GM12865 (cell line): ENCODE measurements around the gene GALNT10.

Source experiments
- DNase-seq: peaks from one replicate; pipeline ENCODE4 v3.0.0; 2010; ENCODE audit warnings: low read depth
- H3K4me3 ChIP-seq: 2 replicates; pipeline ENCODE4 v1.5.1; 2011; ENCODE audit warnings: mild to moderate bottlenecking, low read depth, low read length, control low read depth
- TF ChIP-seq, protein P1 (sequence below): IDR thresholded peaks from 2 replicates; pipeline ENCODE4 v1.5.1; 2011; ENCODE audit warnings: low read length, control low read depth, low read depth, inconsistent platforms; ENCODE audit not compliant: insufficient read depth; ENCODE audit errors: missing control alignments

Gene GALNT10

DNA sequence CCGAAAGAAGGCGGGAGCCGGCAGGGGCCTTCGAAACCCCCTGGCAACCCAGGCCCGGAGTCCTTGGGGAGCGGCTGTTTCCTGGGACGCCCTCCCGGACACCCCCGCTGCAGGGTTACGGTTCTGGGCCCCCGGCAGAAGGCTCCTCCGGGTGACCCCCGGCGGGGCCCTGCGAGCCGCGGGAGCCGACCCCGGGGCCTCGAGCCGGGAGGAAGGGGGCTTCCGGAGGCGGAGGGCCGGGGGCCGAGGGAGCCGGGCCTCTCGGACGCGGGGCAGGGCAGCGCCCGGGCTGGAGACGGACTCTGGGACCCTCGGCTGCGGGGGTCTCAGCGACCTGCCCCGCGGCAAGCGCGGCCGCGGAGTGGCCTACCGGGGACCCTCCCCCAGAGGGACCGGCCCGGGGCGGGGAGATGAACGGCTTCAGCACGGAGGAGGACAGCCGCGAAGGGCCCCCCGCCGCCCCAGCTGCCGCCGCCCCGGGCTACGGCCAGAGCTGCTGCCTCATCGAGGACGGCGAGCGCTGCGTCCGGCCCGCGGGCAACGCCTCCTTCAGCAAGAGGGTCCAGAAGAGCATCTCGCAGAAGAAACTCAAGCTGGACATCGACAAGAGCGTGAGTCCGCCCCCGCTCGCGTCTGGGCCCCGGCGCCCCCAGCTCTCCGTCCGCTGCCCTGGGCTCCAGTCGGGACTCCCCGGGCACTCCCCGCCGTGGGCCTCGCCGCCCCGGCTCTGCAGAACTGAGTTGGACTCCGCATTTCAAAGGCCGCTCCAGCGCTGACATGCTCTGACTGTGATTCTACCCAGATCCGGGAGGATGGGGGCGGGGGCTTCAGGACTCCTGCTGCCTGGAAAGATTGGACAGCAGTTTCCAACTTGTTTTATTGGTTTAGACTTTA lies 255.9 kb downstream of the GALNT10 start:
- peak; percentile 50 for DNase-seq
- TF ChIP-seq, protein P1, sequence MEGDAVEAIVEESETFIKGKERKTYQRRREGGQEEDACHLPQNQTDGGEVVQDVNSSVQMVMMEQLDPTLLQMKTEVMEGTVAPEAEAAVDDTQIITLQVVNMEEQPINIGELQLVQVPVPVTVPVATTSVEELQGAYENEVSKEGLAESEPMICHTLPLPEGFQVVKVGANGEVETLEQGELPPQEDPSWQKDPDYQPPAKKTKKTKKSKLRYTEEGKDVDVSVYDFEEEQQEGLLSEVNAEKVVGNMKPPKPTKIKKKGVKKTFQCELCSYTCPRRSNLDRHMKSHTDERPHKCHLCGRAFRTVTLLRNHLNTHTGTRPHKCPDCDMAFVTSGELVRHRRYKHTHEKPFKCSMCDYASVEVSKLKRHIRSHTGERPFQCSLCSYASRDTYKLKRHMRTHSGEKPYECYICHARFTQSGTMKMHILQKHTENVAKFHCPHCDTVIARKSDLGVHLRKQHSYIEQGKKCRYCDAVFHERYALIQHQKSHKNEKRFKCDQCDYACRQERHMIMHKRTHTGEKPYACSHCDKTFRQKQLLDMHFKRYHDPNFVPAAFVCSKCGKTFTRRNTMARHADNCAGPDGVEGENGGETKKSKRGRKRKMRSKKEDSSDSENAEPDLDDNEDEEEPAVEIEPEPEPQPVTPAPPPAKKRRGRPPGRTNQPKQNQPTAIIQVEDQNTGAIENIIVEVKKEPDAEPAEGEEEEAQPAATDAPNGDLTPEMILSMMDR: no peak

DNA sequence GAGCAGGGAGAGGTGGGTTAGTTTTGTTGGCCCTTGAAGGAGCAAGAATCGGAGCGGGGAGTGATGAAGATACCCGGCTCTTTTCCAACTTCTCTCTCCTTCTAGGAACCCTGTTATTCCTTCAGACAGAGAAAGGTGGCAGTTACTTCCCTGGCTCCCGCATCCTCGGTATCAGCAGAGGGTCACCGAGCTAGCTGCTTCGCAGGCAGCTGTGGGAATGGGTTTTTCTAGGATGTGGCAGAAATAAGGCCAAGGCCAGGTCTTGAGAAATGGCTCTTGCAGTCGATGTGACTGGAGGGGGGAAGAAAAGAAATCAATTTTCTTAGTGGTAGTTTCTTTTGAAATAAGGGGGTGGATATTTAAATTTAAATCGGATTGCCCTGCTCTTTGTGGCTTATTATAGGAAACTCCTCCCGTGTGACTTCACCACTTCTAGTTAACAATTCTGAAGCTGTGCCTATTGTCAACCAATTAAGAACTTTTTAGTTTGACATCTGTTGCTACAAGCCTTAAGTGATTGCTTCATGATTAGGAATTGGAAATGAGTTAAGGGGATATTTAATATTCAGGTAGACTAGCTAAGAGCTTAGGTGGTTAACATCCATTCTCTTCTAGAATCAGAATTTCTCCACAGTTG lies 256.7 kb downstream of the GALNT10 start:
- peak overlapping the region; percentile 90 for H3K4me3 ChIP-seq
- TF ChIP-seq, protein P1: no peak
- DNase-seq: no peak

More for the DNA sequence above, 255.9 kb downstream of the GALNT10 start:
- peak overlapping the region; percentile 90 for H3K4me3 ChIP-seq

DNA sequence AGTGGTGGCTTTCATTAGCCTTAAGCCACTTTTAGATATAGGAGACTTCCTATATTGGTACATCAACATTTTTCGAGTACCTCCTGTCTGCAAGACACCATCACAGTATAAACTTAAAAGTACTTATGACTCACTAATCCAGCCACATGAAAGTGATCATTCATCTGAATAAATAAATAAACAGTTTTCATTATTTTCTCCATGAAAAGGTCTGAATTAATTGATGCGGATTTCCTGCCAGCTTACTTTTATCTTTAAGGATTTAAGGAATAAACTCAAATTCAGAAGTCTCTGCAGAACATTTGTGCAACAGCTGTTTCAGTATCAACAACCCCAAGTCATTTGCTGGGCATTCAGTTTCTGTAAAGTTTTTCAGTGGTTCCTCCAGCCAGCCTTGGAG lies 259.3 kb downstream of the GALNT10 start:
- no peak overlapping the region for H3K4me3 ChIP-seq
- TF ChIP-seq, protein P1: no peak
- DNase-seq: no peak

DNA sequence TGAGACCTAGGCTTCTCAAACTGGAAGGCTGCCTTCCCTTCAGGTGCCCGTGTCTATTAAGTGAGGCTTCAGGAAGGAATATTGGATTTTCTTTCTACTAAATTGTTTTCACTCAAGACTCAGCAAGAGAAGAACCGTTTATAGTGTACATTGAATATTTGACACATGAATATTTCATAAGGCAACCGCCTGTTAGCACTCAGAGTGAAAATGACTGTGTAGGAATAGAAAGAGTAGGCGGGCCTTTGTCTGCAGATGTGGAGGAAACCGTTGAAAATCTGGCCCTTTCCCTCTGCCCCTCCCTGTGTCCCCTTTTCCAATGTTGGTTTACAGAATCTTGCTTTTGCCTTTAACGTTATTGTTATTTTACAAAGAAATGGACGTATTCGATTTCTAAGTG lies 261.4 kb downstream of the GALNT10 start:
- no peak overlapping the region for H3K4me3 ChIP-seq
- no peak for DNase-seq
- TF ChIP-seq, protein P1: no peak

DNA sequence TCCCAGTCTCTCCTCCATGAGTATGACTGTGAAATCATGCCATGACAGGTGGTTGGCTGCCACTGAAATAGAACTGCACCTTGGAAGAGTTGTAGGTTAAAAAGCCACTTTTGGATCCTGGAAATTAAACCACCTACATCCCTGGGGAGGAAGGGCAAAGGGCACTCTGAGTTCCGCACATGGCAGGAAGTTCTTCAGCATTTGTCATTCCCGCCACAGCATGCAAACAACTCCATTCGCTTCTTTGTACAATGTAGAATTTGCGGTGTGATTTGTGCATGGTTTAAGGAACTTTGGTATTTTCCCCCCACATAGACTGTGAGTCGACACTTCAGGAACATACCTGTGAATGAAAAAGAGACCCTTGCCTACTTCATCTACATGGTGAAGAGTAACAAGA lies 265.1 kb downstream of the GALNT10 start:
- no peak overlapping the region for H3K4me3 ChIP-seq
- DNase-seq: no peak
- TF ChIP-seq, protein P1: no peak

DNA sequence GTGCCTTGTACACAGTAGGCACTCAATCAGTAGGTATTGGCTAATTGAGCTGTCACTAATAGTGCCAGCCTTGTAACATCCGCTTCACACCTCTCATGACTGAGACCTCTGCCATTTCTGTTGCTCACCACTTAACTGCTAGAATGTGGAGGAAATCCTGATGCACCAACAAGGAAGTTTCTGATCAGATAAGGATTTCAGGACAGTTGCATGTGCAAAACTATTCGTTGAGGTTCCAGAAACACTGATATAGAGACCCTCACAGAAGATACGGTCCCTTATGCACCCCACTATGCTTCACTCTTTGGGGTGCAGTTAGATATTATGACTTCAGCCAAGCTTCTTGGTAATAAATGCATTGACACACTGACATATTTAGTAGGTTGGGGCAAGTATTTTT lies 266.0 kb downstream of the GALNT10 start:
- DNase-seq: no peak
- no peak overlapping the region for H3K4me3 ChIP-seq
- TF ChIP-seq, protein P1: no peak

DNA sequence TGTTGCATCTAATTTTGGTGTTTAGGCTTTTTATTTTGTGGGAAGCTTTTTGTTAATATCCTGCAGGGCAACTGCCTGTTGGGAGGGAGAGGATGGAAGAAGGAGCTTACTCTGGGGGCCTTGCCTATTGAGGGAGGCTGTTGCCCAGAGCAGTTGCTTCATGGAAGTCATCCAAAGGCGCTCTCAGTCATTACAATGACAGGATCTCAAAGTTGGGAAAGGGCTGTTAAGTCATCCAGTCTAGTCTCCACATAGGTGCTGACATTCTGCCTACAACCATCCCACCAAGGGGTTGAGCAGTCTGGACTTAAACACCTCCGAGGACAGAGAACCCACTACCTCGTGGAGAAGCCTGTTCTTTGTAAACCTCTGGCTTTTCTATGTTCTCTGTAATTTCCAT lies 268.5 kb downstream of the GALNT10 start:
- DNase-seq: no peak
- no peak overlapping the region for H3K4me3 ChIP-seq
- TF ChIP-seq, protein P1: no peak
